Hepatocyte (in vitro differentiated cells): ENCODE data around the gene BARHL1. TPM values are rescaled to one million over a fixed set of nuclear protein-coding genes. Genes with fewer than 3 reads are reported as not detected.

Source experiments
- DNase-seq: peaks from one replicate; pipeline ENCODE4 v3.0.0-alpha.2; 2016; ENCODE audit warnings: low spot score
- H2AFZ ChIP-seq: fragments of 200-600 bp; sonication (generic); 2 replicates; pipeline ENCODE4 v1.6.0; 2016; ENCODE audit warnings: antibody characterized with exemption, mild to moderate bottlenecking
- H3K27ac ChIP-seq: fragments of 200-600 bp; sonication (generic); 2 replicates; pipeline ENCODE4 v1.5.1; 2016; ENCODE audit warnings: mild to moderate bottlenecking
- H3K27me3 ChIP-seq: fragments of 200-600 bp; sonication (generic); 2 replicates; pipeline ENCODE4 v1.6.1; 2016
- H3K36me3 ChIP-seq: fragments of 200-600 bp; sonication (generic); replicated peaks from 2 replicates; pipeline ENCODE4 v1.5.1; 2016; ENCODE audit warnings: low read depth; ENCODE audit not compliant: insufficient read depth
- H3K4me1 ChIP-seq: fragments of 200-600 bp; sonication (generic); 2 replicates; pipeline ENCODE4 v1.5.1; 2016; ENCODE audit warnings: mild to moderate bottlenecking, moderate library complexity; ENCODE audit not compliant: insufficient read depth
- H3K4me2 ChIP-seq: fragments of 200-600 bp; sonication (generic); 2 replicates; pipeline ENCODE4 v1.6.0; 2016
- H3K4me3 ChIP-seq: fragments of 200-600 bp; sonication (generic); 2 replicates; pipeline ENCODE4 v1.5.1; 2016; ENCODE audit warnings: mild to moderate bottlenecking
- H3K79me2 ChIP-seq: fragments of 200-600 bp; sonication (generic); 2 replicates; pipeline ENCODE4 v1.6.0; 2017; ENCODE audit warnings: mild to moderate bottlenecking
- H3K9me2 ChIP-seq: fragments of 200-600 bp; sonication (generic); replicated peaks from 2 replicates; pipeline ENCODE4 v1.6.0; 2017; ENCODE audit warnings: mild to moderate bottlenecking; ENCODE audit not compliant: insufficient read depth
- H3K9me3 ChIP-seq: fragments of 200-600 bp; sonication (generic); 2 replicates; pipeline ENCODE4 v1.5.1; 2016; ENCODE audit warnings: low read depth, mild to moderate bottlenecking
- H4K20me1 ChIP-seq: fragments of 200-600 bp; sonication (generic); 2 replicates; pipeline ENCODE4 v1.6.0; 2016; ENCODE audit warnings: mild to moderate bottlenecking; ENCODE audit not compliant: insufficient read depth, poor library complexity, severe bottlenecking
- CTCF ChIP-seq: fragments of 200-600 bp; sonication (generic); IDR thresholded peaks from 2 replicates; pipeline ENCODE4 v1.5.1; 2016; ENCODE audit warnings: antibody characterized with exemption, mild to moderate bottlenecking; ENCODE audit not compliant: poor library complexity
- EZH2 ChIP-seq: fragments of 200-600 bp; sonication (generic); IDR thresholded peaks from 2 replicates; pipeline ENCODE4 v1.6.1; 2016; ENCODE audit warnings: antibody characterized with exemption, mild to moderate bottlenecking, borderline replicate concordance
- EZH2phosphoT487 ChIP-seq: fragments of 200-600 bp; sonication (generic); IDR thresholded peaks from one replicate; pipeline ENCODE4 v1.6.1; 2018; ENCODE audit warnings: antibody characterized with exemption, mild to moderate bottlenecking, low read depth, moderate library complexity; ENCODE audit not compliant: unreplicated experiment, severe bottlenecking
- WGBS: methylation state at CpG from one replicate; pipeline ENCODE4 v1.1.6; 2016; ENCODE audit warnings: low lambda C conversion rate; ENCODE audit errors: missing lambda C conversion rate; 5-methylcytosine and 5-hydroxymethylcytosine counted together
- polyA plus RNA-seq: library from polyadenylated mRNA; unstranded; fragments of >200 nt; fragmentation: Nextera tagmentation; extraction: Ambion mirVana; gene quantifications from 2 replicates; pipeline ENCODE4 v1.2.1, GENCODE V29; 2016
- total RNA-seq: library from RNA; depleted of rRNA; stranded (reverse); fragments of >200 nt; gene quantifications from 2 replicates; pipeline ENCODE4 v1.2.3, GENCODE V29; 2014

BARHL1 gene
- total and polyA plus RNA-seq, 2 experiments from 2014 or later = not detected

GRCh38 chr9:132541870-132542830 is 40.3 kb upstream of the BARHL1 start:
- H3K4me3 ChIP-seq = no peak overlapping the region
- no peak overlapping the region for H3K27ac ChIP-seq
- DNase-seq = no peak
- 89% methylated on average over 19 of the region's 19 CpGs for WGBS
- H3K27me3 ChIP-seq = no peaks in the 10 kb centered on the region
- no peaks in the 10 kb centered on the region for H3K36me3 ChIP-seq
- no peak overlapping the region for H2AFZ ChIP-seq
- H3K9me3 ChIP-seq = no peaks in the 10 kb centered on the region
- H4K20me1 ChIP-seq = no peaks in the 10 kb centered on the region
- H3K9me2 ChIP-seq = no peaks in the 10 kb centered on the region
- no peaks in the 10 kb centered on the region for H3K79me2 ChIP-seq
- no peak overlapping the region for H3K4me2 ChIP-seq
- TF ChIP-seq EZH2phosphoT487 = no peak
- no peak for TF ChIP-seq CTCF
- peaks cover 11% of the 10 kb centered on the region for H3K4me1 ChIP-seq

GRCh38 chr9:132543251-132543650 is 39.2 kb upstream of the BARHL1 start:
- H3K79me2 ChIP-seq = no peaks in the 10 kb centered on the region
- H4K20me1 ChIP-seq = no peaks in the 10 kb centered on the region
- no peak for DNase-seq
- H3K4me2 ChIP-seq = no peak overlapping the region
- H3K9me3 ChIP-seq = no peaks in the 10 kb centered on the region
- no peaks in the 10 kb centered on the region for H3K36me3 ChIP-seq
- 95% methylated on average over 4 of the region's 4 CpGs for WGBS
- no peak overlapping the region for H3K4me3 ChIP-seq
- TF ChIP-seq EZH2phosphoT487 (no peak), EZH2 (no peak), CTCF (no peak)
- H2AFZ ChIP-seq = no peak overlapping the region
- H3K4me1 ChIP-seq = peaks cover 11% of the 10 kb centered on the region
- no peak overlapping the region for H3K27ac ChIP-seq
- no peaks in the 10 kb centered on the region for H3K9me2 ChIP-seq
- H3K27me3 ChIP-seq = no peaks in the 10 kb centered on the region

- 76% methylated on average over 21 of the region's 21 CpGs for WGBS
- TF ChIP-seq EZH2phosphoT487 (no peak), CTCF (no peak), EZH2 (no peak)
- Histone ChIP-seq H3K4me2 (no peak overlapping the region), H3K4me3 (no peak overlapping the region), H3K9me2 (no peaks in the 10 kb centered on the region), H3K27me3 (no peaks in the 10 kb centered on the region), H4K20me1 (no peaks in the 10 kb centered on the region), H2AFZ (no peak overlapping the region), H3K9me3 (no peaks in the 10 kb centered on the region), H3K4me1 (peaks cover 11% of the 10 kb centered on the region), H3K79me2 (no peaks in the 10 kb centered on the region), H3K36me3 (no peaks in the 10 kb centered on the region), H3K27ac (no peak overlapping the region)
- no peak for DNase-seq
Observed at GRCh38 chr9:132543960-132544359, 38.4 kb upstream of the BARHL1 start.
